Stimulated activated CD8-positive, alpha-beta memory T cell treated with anti-CD3 and anti-CD28 coated beads, Interleukin-15, amount 100 ng/mL, for 4 hours (primary cell): ENCODE results near the gene GTPBP1.

ENCODE experiments used
- DNase-seq, 2 donors: peaks; one replicate each; pipeline ENCODE4 v3.0.0-alpha.2; 2020; ENCODE audit warnings: low read depth in 2 of 2

GTPBP1 gene

DNA sequence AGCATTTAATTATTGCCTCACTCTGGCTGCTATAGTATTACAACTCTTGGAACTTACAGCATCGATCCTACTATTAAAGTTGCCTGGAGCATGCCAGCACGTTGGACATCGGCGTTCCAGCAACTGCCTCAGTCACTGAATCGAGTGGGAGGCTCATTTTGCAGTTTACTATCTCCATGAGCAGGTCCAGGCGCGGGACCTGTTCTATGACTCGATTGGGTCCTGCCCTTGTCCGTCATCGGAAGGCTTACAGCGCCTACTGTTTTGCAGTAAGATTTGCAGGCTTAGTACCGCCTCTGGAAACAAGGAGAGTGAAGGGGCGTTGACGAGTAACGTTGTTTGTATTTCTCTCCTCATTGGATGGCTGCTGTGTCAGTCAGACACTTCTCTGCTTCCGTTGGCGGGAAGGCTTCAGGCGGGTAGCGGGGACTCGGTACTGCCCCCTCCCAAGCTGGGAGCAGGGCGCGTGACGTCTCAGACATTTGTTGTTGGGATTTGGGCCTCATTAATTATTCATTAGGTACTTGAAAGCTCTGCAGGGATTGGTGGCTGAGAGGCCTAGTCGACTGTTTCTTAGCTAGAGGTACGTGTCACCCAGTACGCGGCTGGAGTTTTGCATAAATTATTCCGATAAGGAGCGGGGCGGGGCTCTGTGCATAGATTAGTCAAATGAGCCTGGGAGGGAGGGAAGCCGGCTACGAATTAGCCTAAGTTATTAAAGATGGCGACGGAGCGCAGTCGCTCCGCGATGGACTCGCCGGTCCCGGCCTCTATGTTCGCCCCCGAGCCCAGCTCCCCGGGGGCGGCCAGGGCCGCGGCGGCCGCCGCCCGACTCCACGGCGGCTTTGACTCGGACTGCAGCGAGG, at the start of gene GTPBP1:
Gene GTPBP1 (plus strand): TSS at position 710 of the 866 bp plus-strand sequence. CDS start 12 bp downstream, at position 722.
- DNase-seq: peak; percentile 91 to 98

DNA sequence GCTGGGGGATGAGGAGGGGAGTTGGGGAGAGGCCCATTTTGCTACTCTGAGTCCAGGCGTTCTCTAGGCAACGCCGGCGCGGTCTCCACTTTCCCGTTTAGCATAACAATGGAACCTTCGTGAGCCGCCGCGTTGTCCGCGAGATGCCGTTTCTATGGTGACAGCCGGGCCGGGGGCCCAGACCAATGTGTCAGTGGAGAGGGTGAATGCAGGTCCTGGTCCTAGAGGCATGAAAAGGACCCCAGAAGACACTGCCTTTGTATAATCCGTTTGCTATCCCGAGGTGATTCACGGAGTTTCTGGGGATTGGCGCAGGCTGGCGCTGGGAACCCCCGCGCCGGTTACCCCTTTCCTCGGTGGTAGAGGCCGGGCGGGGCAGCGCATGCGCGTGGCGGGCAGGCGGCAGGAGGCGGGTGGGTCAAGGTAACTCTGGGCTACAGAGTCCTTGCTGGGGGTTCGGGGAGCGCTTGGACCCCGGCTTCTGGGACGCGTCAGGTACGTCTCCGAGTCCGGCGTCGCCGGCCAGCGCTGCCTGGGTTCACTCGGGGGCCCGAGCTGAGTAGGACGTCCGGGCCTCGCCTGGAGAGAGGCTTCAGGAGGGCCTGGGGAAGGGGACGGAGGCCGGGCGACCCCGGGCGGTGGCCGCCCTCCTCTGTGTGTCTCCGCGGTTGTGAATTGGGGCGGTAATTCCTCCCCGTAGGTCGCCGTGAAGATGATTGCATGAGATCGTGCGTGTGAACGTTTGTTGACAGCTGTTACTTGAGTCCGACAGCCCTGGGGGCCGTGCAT, 49.3 kb upstream of the GTPBP1 start, which contains the start of the genes CBY1 and FAM227A:
Gene CBY1 (plus strand): TSS at position 383 of the 789 bp plus-strand sequence. CDS start 11,417 bp downstream, outside the sequence.
Gene FAM227A (minus strand): TSS at position 137 of the 789 bp plus-strand sequence. CDS start 6,224 bp downstream, outside the sequence.
- peak; percentile 65 to 74 for DNase-seq

- DNase-seq: no peak
Observed at GRCh38 chr22:38657045-38657909, 48.5 kb upstream of the GTPBP1 start.

- DNase-seq: no peak
Observed at GRCh38 chr22:38674888-38675287, 30.9 kb upstream of the GTPBP1 start.

- DNase-seq: no peak
Observed at GRCh38 chr22:38675833-38676232, 29.9 kb upstream of the GTPBP1 start.

- peak; percentile 62 to 67 for DNase-seq
Observed at GRCh38 chr22:38681582-38682335, 24.0 kb upstream of the GTPBP1 start, which contains the start of gene TOMM22. Gene TOMM22 (plus strand): TSS chr22:38681957. CDS start chr22:38681979, 22 bp downstream.

DNA sequence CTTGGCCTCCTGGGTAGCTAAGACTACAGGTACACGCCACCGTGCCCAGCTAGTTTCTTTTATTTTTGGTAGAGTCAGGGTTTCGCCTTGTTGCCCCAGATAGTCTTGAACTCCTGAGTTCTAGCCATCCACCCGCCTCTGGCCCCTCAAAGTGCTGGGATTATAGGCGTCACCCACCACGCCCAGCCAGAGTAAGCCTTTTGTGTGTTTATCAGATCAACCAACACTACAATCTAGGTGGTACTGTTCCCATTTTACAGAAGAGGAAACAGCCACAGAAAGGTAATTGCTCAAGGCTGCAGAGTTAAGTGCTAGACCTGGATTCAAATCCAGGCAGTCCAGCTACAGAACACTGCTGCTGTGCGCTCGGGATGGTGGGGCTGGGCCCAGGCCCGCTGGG, 20.8 kb upstream of the GTPBP1 start:
- no peak for DNase-seq

GRCh38 chr22:38685761-38686160, 20.0 kb upstream of the GTPBP1 start:
- DNase-seq: no peak

GRCh38 chr22:38689651-38690050, 16.1 kb upstream of the GTPBP1 start:
- DNase-seq: no peak

GRCh38 chr22:38694049-38694448, 11.7 kb upstream of the GTPBP1 start:
- no peak for DNase-seq

- DNase-seq: no peak
Observed at GRCh38 chr22:38694940-38695339, 10.8 kb upstream of the GTPBP1 start.

- DNase-seq: peak in 1 of 2 donors; percentile 37
Observed at GRCh38 chr22:38696606-38697424, 8.9 kb upstream of the GTPBP1 start.

- DNase-seq: no peak
Observed at GRCh38 chr22:38697425-38698089, 8.2 kb upstream of the GTPBP1 start.

DNA sequence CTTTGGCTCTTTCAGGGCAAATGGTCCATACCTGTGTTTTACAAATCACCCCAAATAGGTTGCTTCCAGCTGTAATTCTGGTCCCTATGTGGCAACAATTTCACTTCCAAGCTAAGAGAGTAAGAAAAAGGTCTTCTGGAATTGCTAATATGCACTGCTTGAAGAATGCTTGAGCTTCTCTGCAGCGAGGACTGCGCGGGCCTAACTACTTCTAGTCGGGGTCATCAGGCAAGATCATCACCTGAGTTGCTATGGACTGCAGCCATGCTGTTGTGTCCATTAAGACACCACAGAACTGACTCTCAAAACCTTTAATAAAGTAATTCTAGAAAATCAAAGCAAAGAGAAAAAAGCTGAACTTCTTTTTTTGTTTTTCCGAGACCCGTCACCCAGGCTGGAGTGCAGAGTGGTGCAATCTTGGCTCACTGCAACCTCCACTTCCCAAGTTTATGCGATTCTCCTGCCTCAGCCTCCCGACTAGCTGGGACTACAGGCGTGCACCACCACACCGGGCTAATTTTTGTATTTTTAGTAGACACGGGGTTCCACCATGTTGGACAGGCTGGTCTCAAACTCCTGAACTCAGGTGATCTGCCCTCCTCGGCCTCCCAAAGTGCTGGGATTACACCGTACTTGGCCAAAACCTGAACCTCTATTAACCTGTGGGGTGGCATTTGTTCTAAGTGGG, 7.2 kb upstream of the GTPBP1 start:
- no peak for DNase-seq

DNA sequence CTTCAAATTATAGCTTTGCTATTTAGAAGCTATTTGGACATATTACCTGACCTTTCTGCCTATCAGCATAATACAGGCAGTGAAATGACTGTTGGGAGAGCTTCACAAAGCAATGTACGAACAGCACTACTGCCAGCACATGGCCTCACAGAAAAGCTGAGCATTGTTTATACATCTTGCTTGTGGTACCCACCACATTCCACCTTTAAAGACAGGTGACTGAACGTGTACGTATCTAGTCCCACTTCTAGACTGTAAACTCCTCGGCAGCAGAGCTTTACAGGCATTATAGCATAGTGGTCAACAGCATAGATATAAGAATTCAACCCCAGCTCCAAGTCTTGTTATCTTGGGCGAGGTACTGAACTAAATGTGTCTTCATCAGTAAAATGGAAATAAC, 6.6 kb upstream of the GTPBP1 start:
- no peak for DNase-seq

DNA sequence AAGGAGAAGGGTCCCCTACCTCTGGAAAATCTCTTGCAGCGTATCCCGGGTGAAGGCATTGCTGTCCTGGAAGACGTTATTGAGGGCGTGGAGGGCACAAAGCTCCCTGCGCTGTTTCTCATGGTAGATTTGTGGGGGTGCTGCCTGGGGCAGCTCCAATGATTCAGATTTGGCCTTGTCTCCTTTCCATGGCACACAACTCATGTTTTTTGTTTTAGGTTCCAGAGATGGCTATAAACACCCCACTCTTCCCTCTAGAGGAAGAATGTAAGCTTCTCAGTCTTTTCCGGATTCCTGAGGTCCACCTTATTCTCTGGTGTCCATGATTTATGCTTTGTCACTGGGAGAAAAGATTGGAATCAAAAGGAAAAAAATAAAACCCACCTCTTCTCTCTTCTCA, 6.0 kb upstream of the GTPBP1 start:
- DNase-seq: no peak

GRCh38 chr22:38700270-38700788, 5.4 kb upstream of the GTPBP1 start:
- DNase-seq: no peak
